Tongue (tissue), 2 donors: ENCODE results near the gene CLIC3. TPM values are rescaled to one million over a fixed set of nuclear protein-coding genes. Genes with fewer than 3 reads are reported as not detected.

ENCODE experiments used
- DNase-seq: peaks from one replicate; pipeline ENCODE4 v3.0.0-alpha.2; 2015
- total RNA-seq: library from RNA; depleted of rRNA; stranded (reverse); fragments of >200 nt; gene quantifications from one replicate; pipeline ENCODE4 v1.2.3, GENCODE V29; 2014

The CLIC3 gene
- total RNA-seq, 1 donor from 2014 or later, result 4.9 TPM

GRCh38 chr9:136980669-136981478 is 15.5 kb downstream of the CLIC3 start:
- DNase-seq, result no peak

- no peak for DNase-seq
Observed at GRCh38 chr9:136979769-136980587, 16.4 kb downstream of the CLIC3 start.

GRCh38 chr9:136978865-136979544 is 17.4 kb downstream of the CLIC3 start:
- no peak for DNase-seq

- DNase-seq, result peak; percentile 67
Observed at GRCh38 chr9:136978073-136978864, 18.1 kb downstream of the CLIC3 start.

GRCh38 chr9:136977649-136978072 is 18.7 kb downstream of the CLIC3 start:
- DNase-seq, result no peak

GRCh38 chr9:136977223-136977622 is 19.1 kb downstream of the CLIC3 start, which contains the start of gene PTGDS:
PTGDS (plus strand) TSS chr9:136977504; CDS start chr9:136977579, 75 bp downstream.
- peak; percentile 66 for DNase-seq

GRCh38 chr9:136975644-136976043 is 20.7 kb downstream of the CLIC3 start:
- DNase-seq, result peak; percentile 67

- DNase-seq, result no peak
Observed at GRCh38 chr9:136974817-136975535, 21.4 kb downstream of the CLIC3 start.

- DNase-seq, result no peak
Observed at GRCh38 chr9:136973618-136974617, 22.4 kb downstream of the CLIC3 start.

GRCh38 chr9:136972743-136973142 is 23.6 kb downstream of the CLIC3 start:
- no peak for DNase-seq

GRCh38 chr9:136972335-136972734 is 24.0 kb downstream of the CLIC3 start:
- no peak for DNase-seq

- no peak for DNase-seq
Observed at GRCh38 chr9:136971746-136972145, 24.6 kb downstream of the CLIC3 start.

- DNase-seq, result no peak
Observed at GRCh38 chr9:136970361-136970760, 26.0 kb downstream of the CLIC3 start.

GRCh38 chr9:136969774-136970173 is 26.6 kb downstream of the CLIC3 start:
- no peak for DNase-seq

- no peak for DNase-seq
Observed at GRCh38 chr9:136969150-136969549, 27.2 kb downstream of the CLIC3 start.

- no peak for DNase-seq
Observed at GRCh38 chr9:136968333-136969127, 27.8 kb downstream of the CLIC3 start.

GRCh38 chr9:136965771-136966484 is 30.4 kb downstream of the CLIC3 start:
- DNase-seq, result no peak

GRCh38 chr9:136964833-136965422 is 31.4 kb downstream of the CLIC3 start:
- DNase-seq, result no peak
